Testis (tissue), 2 donors: Measurements from ENCODE around the gene CSRP1.

Experiments
- CTCF ChIP-seq, 3 experiments: fragments of 450-650 bp in 2 of 3; fragments of 200-600 bp in 1 of 3; sonication (generic) in 1 of 3; IDR thresholded peaks; one replicate each; pipeline ENCODE4 v1.5.1; 2016 to 2019; ENCODE audit warnings: antibody characterized with exemption in 3 of 3, mild to moderate bottlenecking in 2 of 3, moderate library complexity in 1 of 3
- POLR2A ChIP-seq: fragments of 450-650 bp; IDR thresholded peaks from one replicate; pipeline ENCODE4 v1.6.1; 2017; ENCODE audit warnings: antibody characterized with exemption, mild to moderate bottlenecking, moderate library complexity

- TF ChIP-seq CTCF (IDR thresholded peaks at IDR 0.05), result no peak
- TF ChIP-seq POLR2A, result no peak
These were observed 70.0 kb downstream of the CSRP1 start for GRCh38 chr1:201436969-201437368.
